Adipocyte (in vitro differentiated cells): ENCODE data around the gene ZDHHC6.
"Not testable (repeated sequence)": the region's sequence is repeated elsewhere in the genome, so short reads cannot be mapped to it uniquely, and the experiment has no call there.

Source experiments
- DNase-seq: peaks from one replicate; pipeline ENCODE4 v3.0.0-alpha.2; 2015; ENCODE audit warnings: low read depth
- H3K27me3 ChIP-seq: replicated peaks from 2 replicates; pipeline ENCODE4 v1.7.0; 2013; ENCODE audit warnings: mild to moderate bottlenecking, low read length, moderate library complexity; ENCODE audit not compliant: control insufficient read depth, insufficient read depth
- H3K36me3 ChIP-seq: 2 replicates; pipeline ENCODE4 v1.7.0; 2013; ENCODE audit warnings: low read length, mild to moderate bottlenecking, moderate library complexity; ENCODE audit not compliant: control insufficient read depth, insufficient read depth, severe bottlenecking
- H3K4me1 ChIP-seq: 2 replicates; pipeline ENCODE4 v1.7.0; 2013; ENCODE audit warnings: mild to moderate bottlenecking, low read length, moderate library complexity; ENCODE audit not compliant: control insufficient read depth, insufficient read depth
- H3K4me3 ChIP-seq: 2 replicates; pipeline ENCODE4 v1.7.0; 2013; ENCODE audit warnings: mild to moderate bottlenecking, low read length, moderate library complexity
- H3K9ac ChIP-seq: 2 replicates; pipeline ENCODE4 v1.7.0; 2013; ENCODE audit warnings: mild to moderate bottlenecking, low read length, moderate library complexity
- H3K9me3 ChIP-seq: 2 replicates; pipeline ENCODE4 v1.7.0; 2013; ENCODE audit warnings: mild to moderate bottlenecking, low read length, moderate library complexity; ENCODE audit not compliant: control insufficient read depth

ZDHHC6 gene

DNA sequence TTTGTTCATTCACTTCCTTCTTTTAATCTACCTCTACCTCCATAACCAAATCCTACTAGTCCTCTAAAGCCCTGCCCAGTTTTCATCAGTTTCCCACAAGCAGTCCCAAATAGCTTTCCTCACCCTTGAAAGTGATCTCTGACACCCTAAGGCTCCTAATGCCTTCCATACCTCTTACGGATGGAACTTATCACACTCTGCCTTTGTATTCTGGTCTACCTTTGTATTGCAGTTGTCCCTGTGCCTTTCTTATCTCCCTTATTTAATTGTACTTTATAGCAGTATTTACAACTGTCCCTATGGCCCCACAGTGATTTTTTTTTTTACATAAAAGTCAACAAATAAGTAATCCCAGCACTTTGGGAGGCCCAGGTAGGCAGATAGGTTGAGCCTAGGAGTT lies 39.0 kb downstream of the ZDHHC6 start:
- H3K4me3 ChIP-seq, result no peak overlapping the region
- no peak for DNase-seq
- H3K27me3 ChIP-seq, result no peaks in the 10 kb centered on the region
- no peak overlapping the region for H3K9ac ChIP-seq
- no peaks in the 10 kb centered on the region for H3K9me3 ChIP-seq
- H3K36me3 ChIP-seq, result peaks cover 94% of the 10 kb centered on the region
- no peaks in the 10 kb centered on the region for H3K4me1 ChIP-seq

GRCh38 chr10:112406806-112407205 lies 39.9 kb downstream of the ZDHHC6 start:
- not testable (repeated sequence) for H3K27me3 ChIP-seq, H3K9me3 ChIP-seq, H3K4me1 ChIP-seq, H3K9ac ChIP-seq, H3K4me3 ChIP-seq, DNase-seq
- H3K36me3 ChIP-seq, result peaks cover 93% of the 10 kb centered on the region

DNA sequence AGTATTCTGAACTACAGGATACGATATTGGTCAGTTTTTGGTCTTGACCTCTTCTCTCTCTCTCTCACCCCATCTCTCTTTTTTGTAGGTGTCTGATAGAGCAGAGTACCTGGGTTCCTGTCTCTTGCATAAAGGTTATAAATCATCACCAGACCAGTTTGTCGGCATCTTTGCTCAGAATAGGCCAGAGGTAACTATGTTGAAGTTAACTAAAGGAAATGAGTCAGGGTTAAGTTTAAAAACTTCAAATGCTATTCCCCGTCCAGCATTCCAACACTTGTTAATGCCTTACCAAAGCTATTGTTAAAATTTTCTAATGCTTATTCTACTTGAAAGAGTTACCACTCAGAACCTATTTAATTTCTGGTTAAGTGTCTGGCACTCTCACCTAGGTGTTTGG lies 42.1 kb downstream of the ZDHHC6 start:
- H3K9ac ChIP-seq, result no peak overlapping the region
- no peaks in the 10 kb centered on the region for H3K4me1 ChIP-seq
- H3K27me3 ChIP-seq, result no peaks in the 10 kb centered on the region
- peaks cover 88% of the 10 kb centered on the region for H3K36me3 ChIP-seq
- no peak overlapping the region for H3K4me3 ChIP-seq
- no peak for DNase-seq
- H3K9me3 ChIP-seq, result no peaks in the 10 kb centered on the region

GRCh38 chr10:112402917-112403316 lies 43.8 kb downstream of the ZDHHC6 start:
- Histone ChIP-seq H3K27me3 (no peaks in the 10 kb centered on the region), H3K9ac (no peak overlapping the region), H3K4me3 (no peak overlapping the region), H3K4me1 (no peaks in the 10 kb centered on the region), H3K9me3 (no peaks in the 10 kb centered on the region), H3K36me3 (peaks cover 82% of the 10 kb centered on the region)
- no peak for DNase-seq

- Histone ChIP-seq H3K4me1 (no peaks in the 10 kb centered on the region), H3K9me3 (no peaks in the 10 kb centered on the region), H3K36me3 (peaks cover 61% of the 10 kb centered on the region), H3K27me3 (no peaks in the 10 kb centered on the region), H3K9ac (no peak overlapping the region), H3K4me3 (no peak overlapping the region)
- DNase-seq, result no peak
Observed at GRCh38 chr10:112397592-112397991, 49.1 kb downstream of the ZDHHC6 start.

DNA sequence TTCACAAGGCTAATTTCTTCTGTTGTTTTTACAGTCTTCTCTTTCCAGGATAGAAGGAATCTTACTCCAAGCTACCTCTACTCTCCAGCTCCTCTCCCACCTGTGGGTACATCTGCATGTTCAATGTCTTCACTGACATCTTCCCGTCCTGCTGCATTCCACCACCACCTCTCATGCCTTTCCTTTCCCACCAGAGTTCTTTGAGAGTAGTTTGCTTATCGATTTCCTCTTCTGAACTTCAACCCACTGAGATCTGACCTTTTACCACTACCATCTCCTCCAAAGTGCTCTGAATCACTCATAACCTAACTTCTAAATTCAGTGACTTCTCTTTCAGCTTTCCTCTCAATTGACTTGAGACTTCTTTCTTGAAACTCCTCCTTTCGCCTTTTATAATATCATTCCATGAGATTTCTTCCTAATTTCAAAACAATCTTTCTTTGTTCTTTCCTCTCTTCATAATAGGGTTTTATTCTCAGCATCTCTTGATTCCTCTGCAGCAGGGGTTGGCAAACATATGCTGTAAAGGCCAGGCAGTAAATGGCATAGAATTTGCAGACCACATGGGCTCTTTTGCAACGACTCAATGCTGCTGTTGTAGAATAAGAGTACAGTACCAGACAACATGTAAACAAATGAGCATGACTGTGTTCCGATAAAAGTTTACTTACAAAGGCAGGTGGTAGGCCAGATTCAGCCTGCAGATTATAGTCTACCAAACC lies 50.7 kb downstream of the ZDHHC6 start:
- H3K9ac ChIP-seq, result no peak overlapping the region
- no peaks in the 10 kb centered on the region for H3K27me3 ChIP-seq
- H3K9me3 ChIP-seq, result no peaks in the 10 kb centered on the region
- no peak for DNase-seq
- H3K36me3 ChIP-seq, result peaks cover 48% of the 10 kb centered on the region
- no peaks in the 10 kb centered on the region for H3K4me1 ChIP-seq
- H3K4me3 ChIP-seq, result no peak overlapping the region

DNA sequence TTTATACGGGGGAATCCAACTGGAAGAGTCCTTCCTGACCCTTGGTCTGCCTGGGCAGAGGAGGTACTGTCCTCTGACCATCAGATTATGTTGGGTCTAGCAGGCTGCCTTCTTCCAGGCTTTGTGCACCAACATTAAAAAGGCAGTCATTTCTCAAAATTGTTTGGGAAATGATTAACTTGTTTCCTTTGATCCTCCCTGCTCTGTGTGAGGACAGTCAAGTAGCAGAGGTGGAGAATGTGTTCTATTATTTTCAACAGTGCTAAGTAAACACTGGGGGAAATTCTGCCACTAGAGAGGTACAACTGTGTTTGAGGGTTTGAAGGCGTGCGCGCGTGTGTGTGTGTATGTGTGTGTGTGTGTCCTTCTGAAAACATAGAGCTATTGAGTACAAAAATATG lies 52.2 kb downstream of the ZDHHC6 start:
- DNase-seq, result no peak
- H3K9ac ChIP-seq, result no peak overlapping the region
- H3K4me3 ChIP-seq, result no peak overlapping the region
- peaks cover 38% of the 10 kb centered on the region for H3K36me3 ChIP-seq
- no peaks in the 10 kb centered on the region for H3K27me3 ChIP-seq
- H3K9me3 ChIP-seq, result no peaks in the 10 kb centered on the region
- peaks cover 6% of the 10 kb centered on the region for H3K4me1 ChIP-seq

- no peak for DNase-seq
- Histone ChIP-seq H3K9me3 (no peaks in the 10 kb centered on the region), H3K9ac (no peak overlapping the region), H3K4me1 (peaks cover 12% of the 10 kb centered on the region), H3K4me3 (no peak overlapping the region), H3K36me3 (peaks cover 31% of the 10 kb centered on the region), H3K27me3 (no peaks in the 10 kb centered on the region)
Observed at GRCh38 chr10:112393827-112394226, 52.9 kb downstream of the ZDHHC6 start.

GRCh38 chr10:112393341-112393740 lies 53.4 kb downstream of the ZDHHC6 start:
- no peaks in the 10 kb centered on the region for H3K9me3 ChIP-seq
- H3K9ac ChIP-seq, result no peak overlapping the region
- no peaks in the 10 kb centered on the region for H3K27me3 ChIP-seq
- DNase-seq, result no peak
- H3K36me3 ChIP-seq, result peaks cover 27% of the 10 kb centered on the region
- no peak overlapping the region for H3K4me3 ChIP-seq
- H3K4me1 ChIP-seq, result peaks cover 14% of the 10 kb centered on the region

- peaks cover 2% of the 10 kb centered on the region for H3K36me3 ChIP-seq
- no peaks in the 10 kb centered on the region for H3K27me3 ChIP-seq
- no peak overlapping the region for H3K9ac ChIP-seq
- no peak for DNase-seq
- H3K4me1 ChIP-seq, result peaks cover 23% of the 10 kb centered on the region
- no peak overlapping the region for H3K4me3 ChIP-seq
- H3K9me3 ChIP-seq, result no peaks in the 10 kb centered on the region
Observed at GRCh38 chr10:112390125-112390703, 56.5 kb downstream of the ZDHHC6 start.

DNA sequence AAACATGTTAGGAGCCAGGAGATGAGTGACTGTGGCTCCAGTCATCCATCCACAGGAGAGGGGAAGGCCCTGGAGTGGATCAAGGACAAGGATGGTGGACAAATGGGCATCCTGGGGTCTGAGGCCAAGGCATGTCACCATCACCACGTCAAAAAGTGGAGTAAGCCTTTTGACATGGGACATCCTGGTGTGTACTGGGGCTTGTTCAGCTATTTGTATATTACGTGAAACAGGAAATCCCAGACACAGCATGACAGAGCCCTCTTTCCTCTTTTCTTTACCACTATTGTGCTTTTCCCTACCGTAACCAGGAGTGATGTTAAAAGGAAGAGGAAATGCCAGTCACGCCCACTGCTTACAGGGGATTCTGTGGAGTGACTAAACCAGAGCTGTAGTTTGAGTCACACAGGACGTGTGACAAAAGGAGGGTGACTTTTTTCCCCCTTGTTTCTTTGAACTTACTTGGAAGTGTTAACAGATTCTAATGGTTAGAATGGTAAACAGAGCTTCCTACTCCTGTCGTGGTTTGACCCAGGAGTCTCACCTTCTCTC lies 57.4 kb downstream of the ZDHHC6 start:
- H3K27me3 ChIP-seq, result no peaks in the 10 kb centered on the region

More for the DNA sequence above, 57.4 kb downstream of the ZDHHC6 start:
- DNase-seq, result no peak
- Histone ChIP-seq H3K4me3 (no peak overlapping the region), H3K9me3 (no peaks in the 10 kb centered on the region), H3K36me3 (no peaks in the 10 kb centered on the region), H3K4me1 (peaks cover 23% of the 10 kb centered on the region), H3K9ac (no peak overlapping the region)
